Activated CD4-positive, alpha-beta T cell treated with anti-CD3 and anti-CD28 coated beads, Interleukin-2, amount 50 U/mL, for 16 hours (primary cell): ENCODE measurements around the gene PAX6.
A peak's percentile ranks its signal among the peaks of the same experiment; 100 is the strongest.

Experiments
- DNase-seq: peaks from one replicate; pipeline ENCODE4 v3.0.0-alpha.2; 2020

Gene PAX6

DNA sequence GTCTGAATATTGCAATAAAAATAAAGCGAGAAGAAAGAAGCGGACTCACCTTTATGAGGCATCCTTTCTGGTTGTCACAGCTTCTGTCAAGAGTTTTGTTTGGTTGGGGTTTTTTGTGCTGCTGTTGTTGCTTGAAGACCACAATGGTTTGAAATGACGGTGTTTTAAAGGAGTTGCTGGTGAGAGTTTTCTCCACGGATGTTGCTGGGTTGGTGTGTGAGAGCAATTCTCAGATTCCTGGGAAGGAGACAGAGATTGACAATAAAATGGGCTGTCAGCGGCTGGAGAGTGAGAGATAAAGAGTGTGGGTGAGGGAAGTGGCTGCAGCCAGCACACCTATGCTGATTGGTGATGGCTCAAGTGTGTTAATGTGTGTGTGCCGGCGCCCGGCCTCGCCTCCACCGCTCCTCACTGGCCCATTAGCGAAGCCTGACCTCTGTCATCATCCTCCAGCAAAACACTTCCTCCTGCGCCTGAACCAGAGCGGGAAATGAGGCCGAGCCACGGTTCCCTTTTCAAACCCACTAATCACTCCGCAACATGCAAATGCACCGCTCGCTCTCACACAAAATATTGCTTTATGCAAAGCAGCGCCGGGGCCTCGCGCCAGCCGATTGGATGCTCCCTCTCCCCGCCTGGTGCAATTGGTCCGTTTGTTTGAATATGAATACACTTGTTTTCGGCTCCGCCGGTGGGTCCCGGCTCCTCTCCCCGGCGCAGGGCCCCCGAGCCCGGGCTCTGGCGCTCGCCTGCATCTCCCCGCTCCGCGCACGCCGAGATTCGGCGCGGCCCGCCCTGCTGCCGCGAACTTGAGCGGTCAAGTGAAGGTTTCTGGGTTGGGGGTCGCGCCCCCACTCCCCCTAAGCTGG lies at the start of gene PAX6:
TSS of gene PAX6 (minus strand) at position 544 of the 869 bp plus-strand sequence. CDS start 4,911 bp downstream, outside the sequence.
- DNase-seq: peak; percentile 30

DNA sequence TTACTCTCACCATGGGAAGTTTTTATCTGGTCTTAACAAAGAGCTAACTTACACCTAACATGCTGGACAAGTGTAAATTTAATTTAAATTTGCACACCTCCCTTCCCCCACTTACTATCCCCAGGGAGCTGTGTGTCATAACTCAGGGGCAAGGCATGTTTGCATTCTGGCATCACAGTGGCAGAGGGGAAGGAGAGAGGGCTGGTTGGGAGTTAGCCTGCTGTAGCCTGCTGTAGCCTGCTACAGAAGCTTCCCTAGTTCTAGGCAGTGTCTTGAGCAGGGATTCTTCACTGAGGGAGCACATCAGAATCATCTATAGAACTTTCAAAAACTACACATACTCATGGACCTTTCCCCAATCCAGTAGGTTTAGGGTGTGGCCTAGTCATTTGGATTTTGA lies 49.3 kb upstream of the PAX6 start:
- no peak for DNase-seq

DNA sequence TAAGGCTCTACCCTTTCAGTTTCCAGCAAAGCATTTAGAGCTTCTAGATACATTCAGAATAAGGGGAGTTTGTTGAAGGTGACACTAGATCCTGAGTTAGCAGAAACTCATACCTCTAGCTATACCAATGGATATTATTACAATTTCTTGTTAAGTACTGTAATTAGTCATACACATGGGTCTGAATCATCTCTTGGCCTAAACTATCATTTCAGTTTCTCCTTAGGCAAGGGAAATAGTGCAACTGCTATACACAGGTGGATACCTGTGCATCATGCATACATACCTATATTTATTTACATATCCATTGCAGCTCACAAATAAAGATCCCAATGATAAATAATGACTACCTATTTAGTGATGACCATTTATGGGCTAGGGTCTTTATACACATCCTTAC lies 45.1 kb upstream of the PAX6 start:
- no peak for DNase-seq

DNA sequence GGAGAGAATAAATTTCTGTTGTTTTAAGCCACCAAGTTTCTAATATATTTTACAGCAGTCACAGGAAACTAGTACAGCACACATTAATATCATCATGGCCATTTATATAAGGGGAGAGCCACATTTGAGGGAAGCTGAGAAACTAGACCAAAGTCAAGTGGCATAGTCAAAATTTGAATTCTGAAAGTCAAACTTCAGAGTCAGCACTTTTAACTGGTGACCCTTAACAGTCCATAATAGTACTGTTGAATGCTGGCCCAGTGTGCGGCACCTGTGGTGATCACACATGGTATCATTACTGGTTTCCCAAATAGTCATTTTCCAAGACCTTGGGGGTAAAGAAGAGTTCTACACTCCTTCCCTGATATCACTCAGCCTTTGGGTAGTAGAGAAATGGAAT lies 44.3 kb upstream of the PAX6 start:
- no peak for DNase-seq

DNA sequence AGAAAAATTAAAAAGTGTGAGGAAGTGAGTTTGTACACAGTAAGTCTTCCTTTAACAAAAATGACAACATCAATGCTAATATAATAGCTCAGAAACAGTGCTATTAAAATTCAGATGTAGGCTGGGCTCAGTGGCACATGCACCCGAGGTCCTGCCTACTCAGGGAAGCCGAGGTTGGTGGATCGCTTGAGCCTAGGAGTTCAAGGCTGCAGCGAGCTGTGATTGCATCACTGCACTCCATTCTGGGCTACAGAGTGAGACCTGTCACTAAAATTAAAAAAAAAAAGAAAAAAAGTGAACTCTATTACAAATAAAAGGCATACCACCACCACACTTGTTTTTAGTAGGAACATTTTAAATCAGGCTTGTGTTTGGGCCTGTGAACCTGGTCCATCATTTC lies 39.2 kb upstream of the PAX6 start:
- no peak for DNase-seq

DNA sequence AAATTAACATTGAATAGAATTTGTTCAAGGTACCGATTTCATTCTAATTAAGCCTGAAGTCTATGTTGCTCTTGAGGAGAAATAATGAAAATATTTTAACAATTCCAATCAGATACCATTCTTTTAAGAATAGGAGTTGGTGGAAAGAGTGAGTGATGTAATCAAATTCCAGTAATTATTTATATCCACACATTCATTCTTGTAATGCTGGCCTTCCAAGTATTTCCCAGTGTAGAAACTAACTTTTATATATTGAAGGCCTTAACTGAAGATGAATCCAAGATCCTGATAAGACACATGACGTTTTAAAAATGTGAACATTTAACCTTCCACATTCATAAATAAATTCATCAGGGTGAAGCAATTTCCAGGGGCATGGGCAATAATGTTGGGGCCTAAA lies 36.6 kb upstream of the PAX6 start:
- DNase-seq: no peak

DNA sequence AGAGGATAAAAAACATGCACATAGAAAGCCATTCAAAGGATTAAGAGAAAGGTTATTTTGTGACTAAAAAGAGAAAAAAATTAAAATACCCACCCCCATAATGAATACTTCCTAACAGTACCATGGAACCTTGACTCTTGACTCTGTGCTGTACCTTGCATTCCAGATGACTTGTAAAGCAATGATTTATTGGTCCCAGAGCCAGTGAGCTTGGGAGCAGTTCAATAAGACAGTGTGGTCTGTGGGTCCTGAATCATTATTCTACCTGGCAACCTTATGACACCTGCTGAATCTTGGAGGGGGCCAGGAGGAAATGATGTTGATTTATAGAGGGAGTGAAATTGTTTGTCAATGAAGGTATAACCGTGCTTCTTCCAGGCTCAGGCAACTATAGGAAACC lies 34.2 kb upstream of the PAX6 start:
- DNase-seq: no peak

DNA sequence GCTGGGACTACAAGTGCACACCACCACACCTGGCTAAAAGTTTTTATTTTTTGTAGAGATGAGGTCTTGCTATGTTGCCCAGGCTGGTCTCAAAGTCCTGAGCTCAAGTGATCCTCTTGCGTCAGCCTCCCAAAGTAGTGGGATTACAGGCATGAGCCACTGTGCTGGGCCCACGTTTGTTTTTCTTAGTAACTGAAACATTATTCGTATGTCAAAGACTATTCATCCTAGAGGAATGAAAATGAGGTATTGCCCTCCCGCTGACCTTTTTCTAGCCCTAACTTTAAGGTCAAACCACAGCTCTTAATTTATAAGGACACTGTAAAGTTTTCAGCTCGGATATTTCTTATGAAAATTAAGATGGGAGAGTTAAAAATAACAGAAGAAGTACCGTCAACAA lies 33.2 kb upstream of the PAX6 start:
- DNase-seq: no peak

DNA sequence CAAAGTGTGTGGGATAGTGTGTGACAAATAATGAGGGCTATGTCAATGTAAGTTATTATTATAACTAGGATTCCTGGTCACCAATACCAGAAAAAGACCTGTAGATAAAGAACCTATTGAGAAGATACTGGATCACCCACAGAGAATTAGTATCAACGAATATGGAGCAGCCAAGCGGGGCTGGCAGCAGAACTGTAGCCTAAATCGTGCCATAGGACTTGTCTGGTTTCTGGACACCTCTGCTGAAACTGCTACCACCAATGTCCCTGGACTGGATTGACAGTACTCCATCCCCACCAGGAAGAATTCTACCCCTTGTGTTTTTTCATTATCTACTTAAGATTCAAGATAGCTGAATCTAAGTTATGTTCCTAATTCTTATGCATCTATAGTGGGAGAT lies 30.3 kb upstream of the PAX6 start:
- DNase-seq: no peak

DNA sequence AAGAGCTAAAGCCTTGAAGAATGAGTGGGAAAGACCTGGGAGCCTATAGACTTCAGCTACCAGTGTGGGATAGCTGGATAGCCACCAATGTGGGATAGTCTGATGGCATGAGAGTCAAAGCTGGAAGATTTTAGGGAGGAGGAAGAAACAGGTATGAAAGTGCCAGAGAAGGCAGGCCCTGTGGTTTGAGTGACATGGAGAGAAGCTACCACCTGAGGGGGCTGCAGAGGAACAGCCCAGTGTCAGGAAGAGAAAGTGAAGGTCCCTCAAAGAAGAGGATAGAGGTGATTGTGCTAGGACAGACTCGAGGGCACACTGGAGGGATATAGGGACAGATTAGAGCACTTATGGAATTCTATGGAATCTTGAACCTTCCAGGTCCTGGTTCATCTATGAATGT lies 23.1 kb upstream of the PAX6 start:
- DNase-seq: no peak

DNA sequence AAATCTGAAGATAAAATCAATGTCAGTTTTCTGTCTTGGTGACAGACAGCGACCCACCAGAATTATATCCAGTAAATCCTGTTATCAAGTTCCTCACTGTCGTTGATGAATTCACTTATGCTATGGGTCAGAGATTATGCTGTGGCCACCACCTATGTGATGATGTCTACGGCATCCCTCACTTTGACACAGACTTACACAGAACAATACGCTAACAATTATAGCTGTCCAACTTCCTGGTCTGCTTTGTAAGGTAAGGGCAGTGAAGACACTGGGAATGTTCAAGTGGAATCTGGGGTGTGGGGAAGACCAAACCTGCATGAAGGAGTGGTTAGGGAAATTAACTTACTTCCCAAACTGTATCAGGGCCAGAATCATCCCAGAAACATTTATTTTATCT lies 19.3 kb upstream of the PAX6 start:
- no peak for DNase-seq

DNA sequence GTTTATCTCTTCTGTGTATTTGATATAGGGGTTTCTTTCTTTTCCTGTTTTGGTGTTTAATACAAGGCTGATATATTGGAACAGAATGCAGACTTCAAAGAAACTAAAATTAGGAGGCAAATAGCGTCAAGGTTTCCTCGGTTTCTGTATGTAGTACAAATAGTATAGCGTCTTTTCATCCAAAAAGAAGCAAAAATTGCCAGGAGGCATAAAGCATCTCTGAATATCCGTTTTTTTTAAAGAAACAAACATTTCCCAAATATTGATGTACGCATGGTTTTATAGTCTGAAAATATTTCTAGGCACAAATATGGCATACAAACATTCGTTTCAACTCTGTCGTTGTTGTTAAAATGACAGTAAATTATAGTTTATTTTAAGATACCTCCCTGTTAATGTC lies 17.1 kb upstream of the PAX6 start:
- DNase-seq: no peak

DNA sequence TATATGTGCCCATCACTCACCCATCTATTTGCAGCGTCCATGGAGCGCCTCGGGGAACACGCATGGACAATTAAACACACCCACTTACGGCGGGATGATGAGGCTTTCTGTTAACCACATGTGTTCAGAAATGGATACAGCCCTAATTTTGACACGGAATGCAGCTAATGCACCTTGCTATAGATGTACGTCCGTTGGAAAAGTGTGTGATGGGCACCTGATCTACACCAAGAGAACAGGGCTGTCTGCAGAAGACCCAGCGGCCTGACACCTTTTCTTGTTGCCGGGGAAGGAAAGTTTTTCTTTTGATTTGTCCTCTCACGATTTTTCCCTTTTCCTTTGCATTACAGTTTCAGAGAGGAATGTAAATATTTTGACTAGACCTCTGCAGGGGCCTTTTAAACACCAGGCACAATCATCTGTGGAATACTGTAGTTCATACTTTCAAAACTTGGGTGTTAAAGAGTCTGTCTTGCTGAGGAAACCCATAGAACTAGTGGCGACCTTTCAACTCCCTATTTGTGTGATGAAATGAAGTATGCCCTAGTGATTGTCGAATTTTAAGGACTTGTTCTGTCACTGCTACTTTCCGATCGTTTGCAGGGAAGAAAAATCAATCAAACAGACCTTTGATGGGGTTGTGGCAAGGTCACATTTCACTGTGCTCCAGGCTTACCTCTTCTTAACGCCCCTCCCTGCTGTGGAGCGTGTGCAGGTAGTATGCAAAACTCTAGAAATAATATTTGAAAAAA lies 16.5 kb upstream of the PAX6 start:
- DNase-seq: no peak

DNA sequence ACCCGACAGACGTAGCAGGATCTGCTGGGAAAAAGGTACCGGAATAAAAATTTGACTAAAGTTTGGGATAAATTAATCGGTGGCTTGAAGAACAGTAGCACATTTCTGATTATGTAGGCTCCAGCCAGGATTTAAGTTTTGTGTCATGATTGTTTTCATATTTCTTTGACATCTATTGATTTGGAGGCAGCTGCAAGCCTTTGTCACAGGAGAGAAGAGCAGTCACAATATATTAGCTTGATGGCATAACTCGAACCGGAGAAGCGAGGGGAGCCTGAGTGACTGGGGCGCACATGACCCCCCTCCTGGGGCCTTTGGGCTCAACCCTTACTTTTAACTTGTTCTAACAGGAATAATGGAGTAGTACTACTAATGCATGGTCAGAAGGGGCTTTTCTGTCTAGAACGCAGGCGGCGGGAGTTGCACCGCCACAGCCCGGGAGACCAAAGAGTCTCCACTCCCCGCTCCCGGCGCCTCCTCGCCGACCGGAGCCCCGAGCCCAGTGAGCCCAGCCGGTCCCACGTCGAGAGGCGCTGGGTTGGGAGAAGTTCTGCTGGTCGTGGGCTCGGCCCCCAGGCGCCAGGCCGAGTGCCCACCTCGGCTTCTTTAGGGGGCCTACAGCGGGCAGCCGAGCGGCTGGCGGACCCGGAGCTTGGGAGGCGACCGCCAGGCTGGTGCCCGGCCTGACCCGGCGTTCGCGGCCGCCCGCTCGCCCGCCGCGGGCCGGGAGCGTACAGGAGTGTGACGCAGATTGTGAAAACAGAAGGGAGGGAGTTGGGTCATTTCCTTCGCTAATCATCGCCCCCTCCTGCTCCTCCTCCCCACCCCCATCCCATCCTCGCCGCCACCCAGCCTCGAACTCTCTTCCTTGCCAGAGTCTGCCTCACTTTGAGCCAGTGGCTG lies 15.7 kb upstream of the PAX6 start:
- DNase-seq: no peak

DNA sequence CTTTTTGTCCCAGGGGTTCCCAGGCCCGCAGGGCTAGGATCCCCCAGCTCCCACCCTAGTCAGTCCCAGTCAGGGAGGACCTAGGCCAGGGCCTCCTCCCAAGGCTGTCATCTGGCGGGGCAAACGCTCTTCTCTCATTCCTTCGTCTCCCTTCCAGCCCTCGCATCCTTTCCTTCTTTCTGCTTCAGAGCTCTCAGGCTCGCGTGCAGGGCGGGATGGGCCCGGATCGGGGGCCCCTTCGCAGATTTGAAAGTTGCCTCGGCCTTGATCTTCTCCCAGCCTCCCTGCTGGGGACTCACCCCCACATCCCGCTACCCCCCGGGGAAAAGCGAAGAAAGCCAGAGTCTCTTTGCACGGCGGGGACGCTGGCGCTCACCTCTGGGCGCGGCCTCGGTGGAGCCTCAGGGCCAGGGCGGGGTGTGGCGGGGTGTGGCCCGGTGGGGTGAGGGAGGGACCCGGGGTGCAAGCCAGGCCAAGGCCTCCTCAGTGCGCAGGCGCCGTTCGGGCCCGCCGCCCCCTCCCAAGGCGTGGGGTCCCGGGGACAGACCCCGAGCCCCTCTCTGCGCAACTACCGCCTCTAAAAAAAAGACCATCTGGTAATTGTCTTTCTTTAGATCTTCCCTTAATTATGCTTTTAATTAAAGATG lies 14.8 kb upstream of the PAX6 start:
- DNase-seq: no peak

DNA sequence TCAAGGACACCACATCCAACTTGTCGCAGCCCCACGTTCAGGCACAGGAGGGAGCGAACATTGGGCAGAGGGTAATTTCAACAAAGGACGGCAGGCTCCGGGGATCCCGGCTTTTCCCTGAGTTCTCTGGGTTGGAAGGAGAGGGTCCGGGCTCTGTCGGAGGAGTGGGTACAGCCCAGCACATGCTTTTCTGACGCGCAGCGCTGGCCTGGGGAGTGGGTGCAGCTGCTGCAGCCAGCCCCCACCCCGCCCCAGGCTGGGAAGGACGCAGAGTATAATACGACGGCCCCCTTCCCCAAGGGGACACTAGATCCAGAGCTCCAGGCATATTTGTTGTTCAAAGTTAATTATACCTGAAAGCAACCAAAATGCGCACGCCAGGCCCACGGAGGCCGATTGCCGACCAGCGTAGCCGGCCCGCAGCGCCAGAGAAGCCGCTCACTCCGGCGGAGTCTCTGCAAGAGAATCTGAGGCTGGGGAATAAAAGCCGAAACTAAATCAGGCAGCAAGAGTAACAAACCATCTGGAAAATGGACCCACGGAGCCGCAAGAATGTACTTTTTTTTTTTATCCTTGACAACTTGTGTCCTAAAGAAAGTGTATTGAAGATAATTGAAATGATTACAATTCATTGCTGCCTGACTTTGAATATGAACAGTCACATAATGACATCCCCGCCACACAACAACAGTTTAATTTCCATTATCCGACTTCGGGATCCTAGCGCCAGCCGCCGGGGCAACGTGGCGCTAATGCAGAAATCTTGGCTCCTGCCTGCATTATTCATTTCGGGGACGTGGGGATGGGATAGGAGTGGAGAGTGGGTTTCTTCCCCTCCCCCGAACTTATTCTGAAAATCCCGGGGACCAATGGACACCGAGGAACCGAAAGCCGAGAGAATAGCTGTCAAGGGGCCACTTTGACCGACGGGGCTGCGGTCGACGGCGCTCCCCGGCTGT lies 14.0 kb upstream of the PAX6 start:
- no peak for DNase-seq

DNA sequence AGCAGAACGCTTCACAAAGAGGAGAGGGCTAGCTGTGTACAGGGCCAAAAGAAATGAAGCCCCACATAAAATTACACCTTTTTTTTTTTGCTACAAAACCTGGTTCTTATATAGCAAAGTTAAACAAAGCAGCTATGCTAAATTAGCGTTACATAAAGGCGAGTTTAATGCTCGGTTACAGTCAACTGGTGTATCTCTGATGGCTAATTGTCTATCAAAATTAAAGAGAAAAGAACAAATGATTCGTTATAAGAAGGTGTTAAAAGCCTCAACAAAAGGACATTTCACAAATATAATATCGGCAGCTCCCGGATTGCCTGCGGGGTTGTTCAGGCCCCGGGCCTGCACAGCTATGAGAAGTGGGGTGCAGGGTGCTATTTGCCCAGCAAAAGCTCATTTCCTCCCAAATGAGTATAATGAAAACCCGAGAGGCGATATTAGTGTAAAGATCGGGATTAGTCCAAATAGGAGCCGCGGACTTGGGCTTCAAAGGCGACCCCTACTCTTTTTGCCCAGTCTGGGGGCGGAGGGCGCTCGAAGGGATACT lies 13.3 kb upstream of the PAX6 start:
- DNase-seq: no peak

DNA sequence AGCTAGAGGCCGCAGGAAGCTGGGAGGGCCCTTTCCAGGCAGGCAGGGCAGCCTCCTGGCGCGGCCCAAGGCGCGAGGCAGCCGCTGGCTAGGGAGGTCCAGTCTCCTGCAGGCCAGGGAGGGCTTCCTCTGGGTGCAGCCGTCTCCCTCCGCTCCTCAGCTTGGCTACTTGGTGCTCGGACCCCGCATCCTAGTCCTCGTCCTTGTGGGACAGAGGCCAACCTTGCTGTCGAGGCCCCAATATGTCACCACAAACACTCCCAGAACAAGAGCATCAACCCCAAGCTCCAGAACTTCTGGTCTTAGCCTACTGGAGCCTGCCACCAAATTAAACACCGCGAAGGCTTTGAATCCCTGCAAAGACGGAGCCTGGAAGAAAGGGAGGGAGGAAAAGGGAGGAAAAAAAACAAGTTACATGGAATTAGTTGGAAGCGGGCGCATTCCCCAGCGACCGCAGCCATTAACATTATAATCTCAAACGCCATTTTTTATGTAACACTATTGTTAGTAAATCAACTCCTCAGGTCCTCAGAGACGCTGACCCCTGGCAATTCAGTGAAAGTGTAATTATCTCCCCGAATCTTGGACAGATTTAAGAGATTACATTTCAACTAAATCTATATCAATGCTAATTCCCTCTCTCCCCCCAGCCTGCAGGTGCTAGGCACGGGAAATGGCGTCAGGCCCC lies 12.7 kb upstream of the PAX6 start:
- no peak for DNase-seq

DNA sequence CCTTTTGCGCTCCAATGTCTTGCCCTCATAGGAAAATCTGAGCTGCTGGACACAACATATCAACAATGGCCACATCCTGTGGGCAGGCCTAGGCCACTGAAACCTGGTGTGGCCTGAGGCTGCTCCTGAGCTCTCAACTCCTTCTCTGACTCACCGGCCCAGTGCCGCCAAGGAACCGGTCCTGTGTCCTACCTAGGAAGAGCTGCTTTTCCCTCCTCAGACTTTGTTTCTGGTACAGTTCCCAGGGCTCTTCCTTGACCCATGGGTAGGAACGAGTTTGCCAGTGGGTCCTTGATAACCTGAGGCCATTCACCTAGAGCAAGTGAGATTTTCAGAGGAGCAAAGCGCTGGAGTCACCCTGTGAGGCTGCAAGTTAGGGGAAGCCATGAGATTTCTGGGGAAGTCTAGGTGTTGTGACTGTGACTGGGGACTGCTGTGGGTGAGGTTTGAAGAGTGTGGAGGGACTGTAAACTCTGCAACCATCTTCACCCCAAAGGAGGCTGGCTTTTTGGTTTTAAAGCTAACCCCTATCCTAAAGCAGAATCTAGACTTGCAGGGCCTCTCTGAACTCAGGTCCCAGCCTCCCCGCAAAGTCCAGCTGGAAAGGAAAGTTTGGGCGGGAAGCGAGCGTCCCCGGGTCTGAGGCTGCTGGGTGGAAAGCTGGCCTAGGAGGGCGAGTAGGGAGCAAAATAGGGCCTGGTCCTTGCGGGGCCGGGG lies 12.0 kb upstream of the PAX6 start:
- DNase-seq: no peak
